COLO668 (cell line): ENCODE results near the gene LMTK2.

ENCODE experiments used
- DNase-seq: peaks from one replicate; lab custom pipeline; 2025; ENCODE audit not compliant: unreplicated experiment; lab: John Stamatoyannopoulos, UW

The LMTK2 gene

DNA sequence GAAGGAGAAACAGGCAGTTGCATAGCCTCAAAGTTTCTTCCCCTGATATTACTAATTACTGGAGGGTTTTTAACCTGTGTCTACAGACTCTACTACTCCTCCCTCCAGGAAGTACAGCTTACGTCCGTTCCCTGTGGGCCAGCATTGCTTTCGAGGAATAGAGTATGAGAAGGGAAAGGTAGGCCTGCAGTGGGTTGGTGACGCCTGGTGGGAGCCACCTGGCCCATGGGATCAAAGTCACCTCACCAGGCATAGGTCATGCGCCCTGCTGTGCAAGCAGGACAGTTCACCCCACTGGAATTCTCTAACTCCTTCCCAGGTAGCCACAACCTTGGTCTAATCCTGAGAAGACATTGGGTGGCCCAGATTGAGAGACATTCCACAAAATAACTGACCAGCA, 29.8 kb downstream of the LMTK2 start:
- no peak for DNase-seq

DNA sequence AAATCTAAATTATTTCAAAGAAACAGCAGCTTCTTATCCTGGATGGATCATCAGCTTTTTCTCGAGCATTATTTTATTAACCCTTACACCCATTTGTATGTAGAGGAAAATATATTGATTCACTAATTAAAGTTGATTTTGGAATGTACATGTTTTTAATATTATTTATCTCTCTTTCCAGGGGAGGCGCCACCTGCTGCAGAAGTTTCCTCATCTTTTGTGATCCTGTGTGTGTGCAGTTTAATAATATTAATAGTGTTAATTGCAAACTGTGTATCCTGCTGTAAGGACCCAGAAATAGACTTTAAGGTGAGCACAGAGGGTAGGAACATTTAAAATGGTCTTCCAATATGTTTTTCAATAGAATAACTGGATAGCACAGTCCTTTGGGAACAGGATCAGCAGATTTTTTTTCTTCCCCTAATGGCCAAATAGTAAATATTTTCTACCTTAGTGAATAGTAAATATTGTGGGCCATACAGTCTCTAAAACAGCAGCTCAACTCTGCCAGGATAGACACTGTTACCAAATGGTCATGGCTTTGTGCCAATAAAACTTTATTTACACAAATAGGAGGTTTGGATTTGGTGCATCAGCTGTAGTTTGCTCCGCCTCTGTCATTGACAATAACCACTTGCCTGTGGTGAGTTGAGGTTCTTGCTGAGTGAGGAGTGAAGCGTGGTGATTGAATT, 30.6 kb downstream of the LMTK2 start:
- no peak for DNase-seq

GRCh38 chr7:98137826-98138151, 31.1 kb downstream of the LMTK2 start:
- DNase-seq = no peak

DNA sequence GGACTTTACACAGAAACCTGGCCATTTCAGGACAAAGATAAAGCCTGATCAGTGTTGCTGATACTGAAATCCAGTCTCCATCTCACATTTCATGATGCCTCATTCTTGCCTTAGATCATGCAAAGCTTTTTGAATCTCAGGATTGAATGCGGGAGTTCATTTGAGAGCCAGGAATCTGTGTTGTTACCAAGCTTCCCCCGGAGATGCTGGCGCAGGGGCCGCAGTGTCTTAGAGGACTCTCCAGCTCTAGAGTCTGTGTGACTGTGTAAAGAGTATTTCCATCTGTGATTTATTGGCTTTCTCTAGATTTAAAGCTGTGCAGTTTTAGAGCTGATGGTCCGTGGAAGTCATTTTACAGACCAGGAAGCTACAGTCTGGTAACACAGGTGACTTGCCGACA, 32.0 kb downstream of the LMTK2 start:
- no peak for DNase-seq

DNA sequence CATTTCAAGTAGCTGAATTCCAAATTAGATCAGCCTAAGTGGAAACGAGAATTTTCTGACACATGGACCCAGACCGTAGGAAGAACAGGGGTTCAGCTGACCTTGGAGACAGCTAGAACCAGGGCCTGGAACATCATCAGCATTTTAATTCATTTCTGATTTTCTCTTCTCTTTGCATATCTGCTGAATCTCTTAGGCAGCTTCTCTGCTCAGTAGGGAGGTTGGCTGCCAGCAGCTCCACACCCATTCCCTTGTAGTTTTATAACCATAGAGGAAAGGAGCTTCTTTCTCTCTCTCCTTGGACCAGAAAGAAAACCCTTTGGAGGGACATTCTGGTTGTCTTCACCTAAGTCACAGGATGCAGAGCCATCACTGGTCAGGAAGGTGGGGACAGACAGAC, 36.0 kb downstream of the LMTK2 start:
- no peak for DNase-seq

DNA sequence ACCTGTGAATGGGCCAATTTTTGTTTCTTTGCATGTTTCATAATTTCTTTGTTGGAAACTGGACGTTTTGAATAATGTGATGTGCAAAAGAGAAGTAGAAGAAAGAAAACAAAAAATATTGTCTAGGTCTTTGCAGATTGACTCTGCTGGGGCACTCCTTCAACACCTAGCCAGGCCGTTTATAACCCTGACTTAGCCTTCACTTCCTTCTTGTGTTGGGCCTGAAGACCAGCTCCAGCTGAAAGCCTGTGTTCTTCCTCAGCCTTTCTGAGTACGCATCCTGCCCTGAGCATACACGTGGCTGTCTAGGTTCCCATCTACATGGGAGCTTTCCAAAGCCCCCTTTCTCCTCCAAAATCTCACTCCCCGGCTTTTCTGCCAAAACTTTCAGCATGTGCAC, 41.9 kb downstream of the LMTK2 start:
- DNase-seq = no peak

- no peak for DNase-seq
These were observed 42.5 kb downstream of the LMTK2 start for GRCh38 chr7:98149116-98149692.

- DNase-seq = no peak
These were observed 45.2 kb downstream of the LMTK2 start for GRCh38 chr7:98151884-98152283.

DNA sequence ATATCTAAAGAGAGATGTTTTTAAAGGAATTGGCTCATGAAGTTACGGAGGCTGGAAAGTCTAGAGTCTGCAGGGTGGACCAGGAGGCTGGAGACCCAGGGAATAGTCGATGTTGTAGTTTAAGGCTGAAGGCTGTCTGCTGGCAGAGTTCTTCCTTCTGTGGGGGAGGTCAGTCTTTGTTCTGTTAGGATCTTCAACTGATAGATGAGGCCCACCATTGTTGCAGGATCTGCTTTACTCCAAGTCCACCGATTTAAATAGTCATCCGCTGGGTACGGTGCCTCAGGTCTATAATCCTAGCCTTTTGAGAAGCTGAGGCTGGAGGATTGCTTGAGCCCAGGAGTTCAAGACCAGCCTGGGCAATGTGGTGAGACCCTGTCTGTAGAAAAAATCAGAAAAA, 50.0 kb downstream of the LMTK2 start:
- no peak for DNase-seq

- no peak for DNase-seq
These were observed 51.1 kb downstream of the LMTK2 start for GRCh38 chr7:98157761-98158160.

DNA sequence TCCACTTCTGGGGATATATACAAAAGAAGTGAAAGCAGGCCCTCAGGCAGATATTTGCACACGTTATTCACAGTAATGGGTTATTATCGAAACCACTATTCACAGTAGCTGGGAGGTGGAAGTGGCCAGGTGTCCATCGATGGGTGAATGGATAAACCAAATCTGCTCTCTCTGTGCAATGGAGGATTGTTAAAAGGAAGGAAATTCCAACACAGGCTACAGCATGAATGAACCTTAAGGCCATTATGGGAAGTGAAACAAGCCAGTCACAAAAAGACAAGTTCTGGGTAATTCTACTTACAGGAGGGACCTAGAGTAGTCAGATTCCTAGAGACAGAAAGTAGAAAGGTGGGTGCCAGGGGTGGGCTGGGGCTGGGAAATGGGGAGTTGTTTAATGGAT, 56.1 kb downstream of the LMTK2 start:
- no peak for DNase-seq

GRCh38 chr7:98163269-98163668, 56.6 kb downstream of the LMTK2 start:
- DNase-seq = no peak

DNA sequence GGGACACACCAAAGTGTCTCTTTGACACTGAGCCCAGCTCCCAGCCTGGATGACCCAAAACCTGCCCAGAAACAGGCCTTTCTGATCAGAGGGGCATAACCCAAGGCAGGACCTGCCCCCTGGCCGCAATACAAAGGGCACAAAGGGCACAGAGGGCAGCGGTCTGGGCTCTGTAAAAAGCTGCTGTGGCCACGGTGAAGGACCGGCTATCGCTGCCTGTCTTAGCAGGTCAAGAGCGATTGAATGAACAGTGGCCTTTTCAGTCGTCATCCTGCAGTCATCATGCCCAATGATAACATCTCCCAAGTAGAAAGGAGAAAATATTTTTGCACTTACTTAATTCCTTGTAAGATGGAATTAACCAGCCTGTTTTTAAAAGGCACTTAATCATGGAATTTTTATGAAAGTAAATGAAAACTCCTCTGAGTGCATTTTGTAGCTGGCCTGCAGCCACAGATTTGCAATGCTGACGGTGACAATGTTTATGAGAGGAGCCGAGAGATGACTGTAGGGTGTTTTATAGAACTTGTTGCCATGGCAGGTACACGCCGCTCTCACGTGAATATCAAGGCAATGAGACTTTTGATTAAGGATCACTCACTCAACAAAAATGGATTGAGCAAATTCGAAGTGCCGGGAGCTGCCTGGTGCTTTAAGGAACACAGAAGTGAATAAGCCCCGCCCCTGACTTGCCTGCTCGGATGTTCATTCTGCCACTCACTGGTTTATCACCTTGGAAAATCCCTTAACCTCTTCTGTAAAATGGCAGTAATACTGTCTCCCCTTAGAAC, 57.2 kb downstream of the LMTK2 start:
- DNase-seq = no peak

- peak; percentile 52 for DNase-seq
These were observed 59.4 kb downstream of the LMTK2 start for GRCh38 chr7:98165827-98166667.

DNA sequence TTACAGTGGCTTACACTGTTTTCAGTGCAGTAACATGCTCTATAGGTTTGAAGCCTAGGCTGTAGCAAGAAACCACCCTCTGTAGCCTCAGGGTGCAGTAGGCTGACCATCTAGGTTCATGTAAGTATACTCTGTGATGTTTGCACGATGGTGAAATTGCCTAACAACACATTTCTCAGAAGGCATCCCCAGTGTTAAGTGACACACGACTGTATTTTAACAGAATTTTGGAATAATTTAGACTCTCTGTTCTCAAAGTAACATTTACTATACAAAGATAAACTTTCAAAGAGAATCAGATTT, 60.0 kb downstream of the LMTK2 start:
- DNase-seq = no peak

GRCh38 chr7:98167653-98168052, 61.0 kb downstream of the LMTK2 start:
- no peak for DNase-seq

- DNase-seq = peak; percentile 73
These were observed 61.7 kb downstream of the LMTK2 start for GRCh38 chr7:98168181-98168903.

GRCh38 chr7:98168904-98169621, 62.4 kb downstream of the LMTK2 start:
- DNase-seq = no peak

- DNase-seq = no peak
These were observed 64.3 kb downstream of the LMTK2 start for GRCh38 chr7:98170966-98171365.

DNA sequence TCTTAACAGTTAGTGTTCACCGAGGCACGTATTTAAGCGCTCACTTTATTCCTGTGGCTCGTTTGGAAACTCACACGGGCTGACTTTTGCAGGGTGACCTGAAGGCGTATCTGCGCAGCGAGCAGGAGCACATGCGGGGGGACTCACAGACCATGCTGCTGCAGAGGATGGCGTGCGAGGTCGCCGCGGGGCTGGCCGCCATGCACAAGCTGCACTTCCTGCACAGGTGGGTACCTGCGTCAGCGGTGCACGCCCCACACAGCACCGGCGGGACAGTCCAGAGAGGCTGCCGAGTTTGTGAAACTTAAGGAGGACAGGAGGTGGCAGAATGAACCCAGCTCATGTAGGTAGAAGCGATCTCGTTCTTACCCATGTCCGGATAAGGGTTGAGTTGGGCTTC, 64.8 kb downstream of the LMTK2 start:
- DNase-seq = no peak
